ENCODE measurements around the gene TGFBR2. TPM values are rescaled to one million over a fixed set of nuclear protein-coding genes. Genes with fewer than 3 reads are reported as not detected.

TGFBR2 gene
- polyA plus RNA-seq, 1 of the 3 experiments (the other 2 are of a cell fraction): 48.3 TPM

GRCh38 chr3:30597131-30597768 is 9.2 kb upstream of the TGFBR2 start (continued):
- peak; percentile 50; the same call in 1 of the 2 replicates for TF ChIP-seq TCF12 (IDR thresholded peaks at IDR 0.05)
- no peak for TF ChIP-seq USF2 (IDR thresholded peaks at IDR 0.05; ENCODE audit: borderline replicate concordance, low read depth, low read length)
- TF ChIP-seq NFIC (IDR thresholded peaks at IDR 0.05; ENCODE audit: borderline replicate concordance): no peak
- TF ChIP-seq FOXM1 (IDR thresholded peaks at IDR 0.05; ENCODE audit: low read depth): no peak
- no peak for TF ChIP-seq NRF1 (IDR thresholded peaks at IDR 0.05; ENCODE audit: low read depth, low read length)
- no peak for TF ChIP-seq ZBTB33 (IDR thresholded peaks at IDR 0.05; ENCODE audit: borderline replicate concordance, low read depth)
- no peak for TF ChIP-seq SMC3 (IDR thresholded peaks at IDR 0.05; ENCODE audit: low read depth, low read length)

DNA sequence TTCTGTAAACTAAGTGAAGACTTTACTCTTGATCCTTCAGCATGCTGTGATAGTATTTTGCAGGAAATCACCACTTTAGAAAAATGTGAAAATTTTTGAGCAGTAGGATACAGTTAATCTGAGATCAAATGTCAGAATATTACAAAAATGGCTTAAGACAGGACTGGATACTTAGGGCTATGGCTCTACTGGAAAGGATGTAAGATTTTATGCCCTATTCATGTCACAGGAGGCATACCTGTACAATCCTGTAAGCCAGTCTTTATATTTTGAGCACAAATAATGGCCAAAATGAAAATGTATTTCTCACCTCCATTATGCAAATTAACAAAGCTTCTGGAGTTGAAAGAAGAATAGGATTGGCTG is 8.6 kb upstream of the TGFBR2 start:
- H3K27ac ChIP-seq (ENCODE audit: low read depth in 2 of 2, low read length in 1 of 2): peak overlapping the region in 1 of 2 experiments; percentile 53; a peak in 1 of 4 replicates
- no peaks in the 10 kb centered on the region for H3K9me2 ChIP-seq
- ChIA-PET CTCF (interaction anchor here (1.1 kb wide), 1 partner anchor 13 kb away, joined by 3 read pairs; no protein-coding TSS in a partner anchor), POLR2A (no interaction called here)
- no peak overlapping the region for H3K9ac ChIP-seq
- TF ChIP-seq ZBTB33 (IDR thresholded peaks at IDR 0.05; ENCODE audit: borderline replicate concordance, low read depth) (no peak), FOXJ3 (CRISPR knock-in tag; IDR thresholded peaks at IDR 0.05) (no peak), EP300 (IDR thresholded peaks at IDR 0.05; ENCODE audit: borderline replicate concordance in 1 of 2, low read depth in 1 of 2, low read length in 1 of 2) (no peak), GABPA (IDR thresholded peaks at IDR 0.05; ENCODE audit: low read depth) (no peak), RAD21 (IDR thresholded peaks at IDR 0.05; ENCODE audit: low read length) (no peak), GATA2 (CRISPR knock-in tag; IDR thresholded peaks at IDR 0.05) (no peak), EZH2phosphoT487 (IDR thresholded peaks at IDR 0.05; ENCODE audit: borderline replicate concordance, low read depth) (no peak), NRF1 (IDR thresholded peaks at IDR 0.05; ENCODE audit: low read depth, low read length) (no peak)
- TF ChIP-seq, protein P1, sequence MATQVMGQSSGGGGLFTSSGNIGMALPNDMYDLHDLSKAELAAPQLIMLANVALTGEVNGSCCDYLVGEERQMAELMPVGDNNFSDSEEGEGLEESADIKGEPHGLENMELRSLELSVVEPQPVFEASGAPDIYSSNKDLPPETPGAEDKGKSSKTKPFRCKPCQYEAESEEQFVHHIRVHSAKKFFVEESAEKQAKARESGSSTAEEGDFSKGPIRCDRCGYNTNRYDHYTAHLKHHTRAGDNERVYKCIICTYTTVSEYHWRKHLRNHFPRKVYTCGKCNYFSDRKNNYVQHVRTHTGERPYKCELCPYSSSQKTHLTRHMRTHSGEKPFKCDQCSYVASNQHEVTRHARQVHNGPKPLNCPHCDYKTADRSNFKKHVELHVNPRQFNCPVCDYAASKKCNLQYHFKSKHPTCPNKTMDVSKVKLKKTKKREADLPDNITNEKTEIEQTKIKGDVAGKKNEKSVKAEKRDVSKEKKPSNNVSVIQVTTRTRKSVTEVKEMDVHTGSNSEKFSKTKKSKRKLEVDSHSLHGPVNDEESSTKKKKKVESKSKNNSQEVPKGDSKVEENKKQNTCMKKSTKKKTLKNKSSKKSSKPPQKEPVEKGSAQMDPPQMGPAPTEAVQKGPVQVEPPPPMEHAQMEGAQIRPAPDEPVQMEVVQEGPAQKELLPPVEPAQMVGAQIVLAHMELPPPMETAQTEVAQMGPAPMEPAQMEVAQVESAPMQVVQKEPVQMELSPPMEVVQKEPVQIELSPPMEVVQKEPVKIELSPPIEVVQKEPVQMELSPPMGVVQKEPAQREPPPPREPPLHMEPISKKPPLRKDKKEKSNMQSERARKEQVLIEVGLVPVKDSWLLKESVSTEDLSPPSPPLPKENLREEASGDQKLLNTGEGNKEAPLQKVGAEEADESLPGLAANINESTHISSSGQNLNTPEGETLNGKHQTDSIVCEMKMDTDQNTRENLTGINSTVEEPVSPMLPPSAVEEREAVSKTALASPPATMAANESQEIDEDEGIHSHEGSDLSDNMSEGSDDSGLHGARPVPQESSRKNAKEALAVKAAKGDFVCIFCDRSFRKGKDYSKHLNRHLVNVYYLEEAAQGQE (IDR thresholded peaks at IDR 0.05; ENCODE audit: low read depth, low read length): no peak
- no peaks in the 10 kb centered on the region for H4K20me1 ChIP-seq (ENCODE audit: insufficient read depth)
- H2AFZ ChIP-seq (ENCODE audit: low read depth): no peak overlapping the region
- H3K4me3 ChIP-seq (ENCODE audit: low read depth in 2 of 2, low read length in 1 of 2): no peak overlapping the region
- H3K4me1 ChIP-seq (ENCODE audit: control insufficient read depth in 1 of 2, insufficient read depth in 2 of 2, low read depth in 1 of 2, low read length in 1 of 2): peaks cover 0 to 8% of the 10 kb centered on the region in 2 experiments; a peak in 2 of 4 replicates
- no peaks in the 10 kb centered on the region for H3K36me3 ChIP-seq (replicated peaks in 1 of 2; ENCODE audit: control insufficient read depth in 1 of 2, insufficient read depth in 2 of 2, low read length in 1 of 2)
- no peaks in the 10 kb centered on the region for H3F3A ChIP-seq (replicated peaks; ENCODE audit: insufficient read depth)
- no peak for DNase-seq
- no peaks in the 10 kb centered on the region for H3K9me3 ChIP-seq
- no peaks in the 10 kb centered on the region for H3K79me2 ChIP-seq (ENCODE audit: insufficient read depth)
- H3K27me3 ChIP-seq (ENCODE audit: insufficient read depth): no peaks in the 10 kb centered on the region
- no peak overlapping the region for H3K4me2 ChIP-seq
